ENCODE data around the gene TMEM254.

TMEM254 gene

DNA sequence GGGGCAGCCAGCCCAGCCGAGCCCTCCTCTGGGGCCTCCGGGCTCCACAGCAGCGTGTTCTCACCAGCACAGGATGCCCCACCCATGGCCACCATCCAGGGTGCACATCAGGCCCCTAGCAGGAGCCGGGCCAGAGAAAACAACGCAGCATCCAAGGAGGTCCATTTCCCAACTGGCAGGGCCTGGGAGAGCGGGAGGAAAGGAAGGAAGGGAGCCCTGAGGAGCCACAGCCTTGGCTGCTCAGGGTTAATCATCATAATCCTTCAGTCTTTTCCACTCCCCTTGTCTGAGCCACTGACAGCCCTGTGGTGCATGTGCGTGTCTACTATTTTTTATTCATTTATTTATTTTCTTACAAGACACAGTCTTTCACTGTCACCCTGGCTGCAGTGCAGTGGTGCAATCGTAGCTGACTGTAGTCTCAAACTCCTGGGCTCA lies 57.7 kb downstream of the TMEM254 start:
- H3K4me3 ChIP-seq (ENCODE audit: control insufficient read depth, low read depth, low read length), result no peak overlapping the region
- peak; percentile 84 for DNase-seq (ENCODE audit: low read depth)
- TF ChIP-seq, protein P1, sequence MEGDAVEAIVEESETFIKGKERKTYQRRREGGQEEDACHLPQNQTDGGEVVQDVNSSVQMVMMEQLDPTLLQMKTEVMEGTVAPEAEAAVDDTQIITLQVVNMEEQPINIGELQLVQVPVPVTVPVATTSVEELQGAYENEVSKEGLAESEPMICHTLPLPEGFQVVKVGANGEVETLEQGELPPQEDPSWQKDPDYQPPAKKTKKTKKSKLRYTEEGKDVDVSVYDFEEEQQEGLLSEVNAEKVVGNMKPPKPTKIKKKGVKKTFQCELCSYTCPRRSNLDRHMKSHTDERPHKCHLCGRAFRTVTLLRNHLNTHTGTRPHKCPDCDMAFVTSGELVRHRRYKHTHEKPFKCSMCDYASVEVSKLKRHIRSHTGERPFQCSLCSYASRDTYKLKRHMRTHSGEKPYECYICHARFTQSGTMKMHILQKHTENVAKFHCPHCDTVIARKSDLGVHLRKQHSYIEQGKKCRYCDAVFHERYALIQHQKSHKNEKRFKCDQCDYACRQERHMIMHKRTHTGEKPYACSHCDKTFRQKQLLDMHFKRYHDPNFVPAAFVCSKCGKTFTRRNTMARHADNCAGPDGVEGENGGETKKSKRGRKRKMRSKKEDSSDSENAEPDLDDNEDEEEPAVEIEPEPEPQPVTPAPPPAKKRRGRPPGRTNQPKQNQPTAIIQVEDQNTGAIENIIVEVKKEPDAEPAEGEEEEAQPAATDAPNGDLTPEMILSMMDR (IDR thresholded peaks at IDR 0.05; ENCODE audit: control insufficient read depth, insufficient read depth, low read depth, low read length, missing control alignments), result no peak

DNA sequence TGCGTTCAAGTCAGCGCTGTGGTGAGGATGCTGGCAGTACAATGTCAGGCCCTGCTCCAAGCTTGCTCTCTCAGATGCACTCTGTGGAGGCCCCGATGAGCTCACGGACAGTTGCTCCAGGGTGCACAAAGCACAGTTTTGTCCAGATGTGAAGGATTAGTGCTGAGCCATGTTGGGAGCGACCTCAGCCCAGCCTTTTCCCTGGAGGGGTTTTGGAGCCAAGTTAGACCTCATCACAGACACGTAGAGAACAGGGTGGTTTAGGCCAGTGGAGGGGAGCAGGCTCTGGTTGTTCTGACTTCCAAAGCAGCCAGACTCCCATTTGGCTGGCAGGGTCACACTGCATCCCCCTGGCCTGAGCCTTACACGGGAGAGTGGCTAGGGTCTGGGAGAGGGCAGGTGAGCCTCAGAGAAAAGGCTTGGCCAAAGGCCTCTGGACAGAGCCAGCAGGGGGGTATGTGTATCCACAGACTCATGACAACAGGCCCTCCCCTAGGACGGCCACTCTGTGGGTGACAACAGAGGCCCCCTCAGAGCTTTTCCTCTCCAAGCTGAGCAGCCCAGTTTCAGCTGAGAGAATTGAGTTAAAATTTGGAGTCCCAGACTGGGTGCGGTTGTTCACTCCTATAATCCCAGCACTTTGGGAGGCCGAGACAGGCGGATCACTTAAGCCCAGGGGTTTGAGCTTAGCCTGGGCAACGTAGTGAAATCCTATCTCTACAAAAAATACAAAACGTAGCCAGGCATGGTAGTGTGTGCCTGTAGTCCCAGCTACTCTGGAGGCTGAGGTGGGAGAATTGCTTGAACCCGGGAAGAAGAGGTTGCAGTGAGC lies 58.8 kb downstream of the TMEM254 start:
- H3K4me3 ChIP-seq (ENCODE audit: control insufficient read depth, low read depth, low read length), result no peak overlapping the region
- TF ChIP-seq, protein P1 (IDR thresholded peaks at IDR 0.05; ENCODE audit: control insufficient read depth, insufficient read depth, low read depth, low read length, missing control alignments), result no peak
- DNase-seq (ENCODE audit: low read depth), result peak; percentile 45

DNA sequence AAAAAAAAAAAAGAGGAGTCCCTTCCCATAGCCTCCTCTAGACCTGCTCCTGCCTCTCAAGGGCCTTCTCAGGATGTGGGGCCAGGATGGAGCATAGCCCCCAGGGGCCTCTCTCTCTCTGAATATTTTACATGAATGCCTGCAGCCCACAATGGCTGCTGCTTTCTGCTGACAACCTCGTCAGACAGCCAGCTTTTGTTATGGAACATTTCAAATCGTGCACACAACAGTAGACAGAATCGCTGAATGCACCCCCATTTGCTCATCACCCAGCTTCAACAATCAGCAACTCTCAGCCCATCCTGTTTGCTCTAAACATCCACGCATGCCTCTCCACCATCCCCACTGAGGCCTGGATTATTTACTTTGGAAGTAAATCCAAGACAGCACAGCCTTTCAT lies 59.5 kb downstream of the TMEM254 start:
- TF ChIP-seq, protein P1 (IDR thresholded peaks at IDR 0.05; ENCODE audit: control insufficient read depth, insufficient read depth, low read depth, low read length, missing control alignments), result no peak
- no peak for DNase-seq (ENCODE audit: low read depth)
- H3K4me3 ChIP-seq (ENCODE audit: control insufficient read depth, low read depth, low read length), result no peak overlapping the region

DNA sequence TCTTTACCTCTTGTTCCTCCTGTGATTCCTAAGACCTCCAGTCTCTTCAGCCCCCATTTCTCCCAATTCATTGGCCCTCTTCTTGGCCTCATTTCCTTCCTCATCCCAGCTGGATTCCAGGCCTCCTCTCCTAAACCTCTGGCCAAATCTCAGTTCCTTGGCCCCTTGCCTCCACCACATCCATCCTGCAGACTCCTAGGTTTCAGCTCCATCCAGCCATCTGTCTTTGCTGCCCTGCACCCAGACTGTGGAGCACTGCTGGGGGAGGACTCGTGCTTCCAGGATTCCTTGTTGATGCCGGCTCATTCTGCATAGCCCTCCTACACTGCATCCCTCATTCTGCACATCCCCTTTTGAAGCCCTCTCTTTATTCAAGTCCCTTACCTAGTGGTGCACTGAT lies 60.8 kb downstream of the TMEM254 start:
- TF ChIP-seq, protein P1 (IDR thresholded peaks at IDR 0.05; ENCODE audit: control insufficient read depth, insufficient read depth, low read depth, low read length, missing control alignments), result no peak
- DNase-seq (ENCODE audit: low read depth), result no peak
- H3K4me3 ChIP-seq (ENCODE audit: control insufficient read depth, low read depth, low read length), result no peak overlapping the region

DNA sequence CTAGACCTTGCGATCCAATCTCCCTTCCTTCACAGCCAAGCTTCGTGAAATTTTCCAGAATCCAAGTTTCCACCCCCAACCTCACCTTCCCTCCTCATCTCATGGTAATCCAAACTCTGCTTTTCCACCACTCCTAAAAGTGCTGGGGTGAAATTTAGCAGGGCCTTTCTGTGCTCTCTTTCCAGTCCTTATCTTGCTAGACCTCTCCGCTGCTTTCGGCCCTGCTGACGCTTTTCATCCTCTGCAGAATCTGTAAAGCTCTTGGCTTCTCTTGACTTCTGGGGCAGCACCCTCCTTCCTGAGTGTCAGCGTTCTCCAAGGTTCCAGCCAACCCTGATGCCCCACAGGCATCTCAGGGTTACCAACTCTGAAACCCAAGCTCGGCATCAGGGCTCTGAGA lies 61.8 kb downstream of the TMEM254 start:
- H3K4me3 ChIP-seq (ENCODE audit: control insufficient read depth, low read depth, low read length), result no peak overlapping the region
- DNase-seq (ENCODE audit: low read depth), result no peak
- TF ChIP-seq, protein P1 (IDR thresholded peaks at IDR 0.05; ENCODE audit: control insufficient read depth, insufficient read depth, low read depth, low read length, missing control alignments), result no peak

DNA sequence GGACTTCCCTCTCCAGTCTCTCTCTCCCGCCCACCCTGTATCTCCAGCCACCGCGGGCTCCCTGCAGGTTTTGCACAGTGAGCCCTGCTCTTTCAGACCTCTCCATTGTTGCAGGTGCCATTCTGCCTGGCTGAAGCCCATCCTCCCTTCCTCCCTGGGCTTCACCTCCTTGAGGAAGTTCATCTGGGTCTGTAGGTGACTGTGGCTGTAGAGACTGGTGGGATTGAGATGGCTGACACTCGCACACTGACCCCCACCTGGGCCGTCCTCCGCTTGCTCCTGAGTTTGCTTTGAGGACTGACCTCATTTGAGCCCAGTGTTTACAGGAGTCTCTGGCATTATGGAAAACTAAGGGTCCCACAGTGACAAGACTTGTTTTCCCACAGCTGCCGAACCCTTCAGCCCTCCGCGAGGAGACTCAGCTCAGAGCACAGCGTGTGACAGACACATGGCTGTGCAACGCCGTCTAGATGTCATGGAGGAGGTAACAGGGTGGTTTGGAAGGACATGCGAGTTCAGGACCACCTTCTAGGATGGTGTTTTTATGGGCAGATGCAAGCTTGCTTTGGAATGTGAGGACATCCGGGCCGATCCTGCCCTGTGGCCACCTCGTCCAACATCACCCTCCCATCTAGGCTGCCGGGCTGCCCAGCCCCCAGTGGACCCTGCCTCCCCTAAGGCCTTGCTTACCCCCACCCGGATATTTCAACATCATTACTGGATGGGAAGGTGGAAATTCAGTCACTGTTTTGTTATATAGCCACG lies 63.4 kb downstream of the TMEM254 start:
- no peak for DNase-seq (ENCODE audit: low read depth)
- TF ChIP-seq, protein P1 (IDR thresholded peaks at IDR 0.05; ENCODE audit: control insufficient read depth, insufficient read depth, low read depth, low read length, missing control alignments), result no peak
- no peak overlapping the region for H3K4me3 ChIP-seq (ENCODE audit: control insufficient read depth, low read depth, low read length)

Data from AG09309 (cell line).